Upper lobe of left lung (tissue), 6 donors: ENCODE data around the gene SLC7A6. TPM values are rescaled to one million over a fixed set of nuclear protein-coding genes. Genes with fewer than 3 reads are reported as not detected.

Experiments used
- ATAC-seq, 2 donors: fragments of 200-7000 bp; cut with Tn5 transposase; one replicate each; pipeline ENCODE4 v1.9.1; 2022; ENCODE audit warnings: mild to moderate bottlenecking in 2 of 2, moderate library complexity in 2 of 2; ENCODE audit not compliant: low FRiP score in 2 of 2
- DNase-seq, 2 donors: peaks; one replicate each; pipeline ENCODE4 v3.0.0-alpha.2; 2019 to 2020
- H3K27ac ChIP-seq, 4 donors: fragments of 200-600 bp; sonication (generic); one replicate each; pipeline ENCODE4 v1.5.1; 2016 to 2019
- H3K27me3 ChIP-seq, 4 donors: fragments of 200-600 bp; sonication (generic); one replicate each; pipeline ENCODE4 v1.5.1; 2017 to 2019
- H3K36me3 ChIP-seq, 4 donors: fragments of 200-600 bp; sonication (generic); one replicate each; pipeline ENCODE4 v1.5.1; 2016 to 2019
- H3K4me1 ChIP-seq, 4 donors: fragments of 200-600 bp; sonication (generic); one replicate each; pipeline ENCODE4 v1.5.1; 2018 to 2019
- H3K4me3 ChIP-seq, 4 donors: fragments of 200-600 bp; sonication (generic); one replicate each; pipeline ENCODE4 v1.5.1; 2017 to 2019; ENCODE audit warnings: mild to moderate bottlenecking in 2 of 4, moderate library complexity in 1 of 4
- H3K9me3 ChIP-seq, 4 donors: fragments of 200-600 bp; sonication (generic); one replicate each; pipeline ENCODE4 v1.5.1; 2018 to 2019
- EP300 ChIP-seq, 4 donors: sonication (generic); formaldehyde crosslinking; IDR thresholded peaks; one replicate each; pipeline ENCODE4 v1.5.1; 2017; ENCODE audit warnings: antibody characterized with exemption in 4 of 4, control low read depth in 2 of 4
- POLR2A ChIP-seq, 4 donors: fragments of 450-650 bp; IDR thresholded peaks; one replicate each; pipeline ENCODE4 v1.5.1; 2016 to 2017; ENCODE audit warnings: antibody characterized with exemption in 4 of 4, mild to moderate bottlenecking in 2 of 4
- POLR2AphosphoS5 ChIP-seq, 2 donors: sonication (generic); formaldehyde crosslinking; IDR thresholded peaks; one replicate each; pipeline ENCODE4 v1.5.1; 2017; ENCODE audit warnings: antibody characterized with exemption in 2 of 2
- WGBS, 2 donors: methylation state at CpG; one replicate each; pipeline ENCODE4 v1.1.5; 2017 to 2018; 5-methylcytosine and 5-hydroxymethylcytosine counted together
- total RNA-seq, 6 donors: library from RNA; depleted of rRNA in 4 of 6; stranded (reverse); fragments of >200 nt in 4 of 6; gene quantifications; one replicate each; pipeline versions ENCODE4 v1.1.0 to v1.2.1, GENCODE V29; 2016 to 2021
- TF ChIP-seq, protein P1 (sequence below), 6 experiments: fragments of 450-650 bp in 4 of 6; fragments of 200-600 bp in 2 of 6; sonication (generic) in 2 of 6; IDR thresholded peaks; one replicate each; pipeline ENCODE4 v1.5.1; 2016 to 2019; ENCODE audit warnings: antibody characterized with exemption in 6 of 6
- donor health status: DM: no; HTN: no; CAD: no; lungs with moderate emphysema.
- donor health status: DM: no; HTN: yes; CAD: no; lungs with severe emphysema.

The SLC7A6 gene
- total RNA-seq, 6 donors from 2014 or later = 44.9 to 109 (median 49.5) TPM

- Histone ChIP-seq H3K4me3 (no peak overlapping the region), H3K36me3 (peaks cover 12 to 92% (median 70%) of the 10 kb centered on the region in 4 donors), H3K27ac (no peak overlapping the region), H3K9me3 (no peaks in the 10 kb centered on the region), H3K4me1 (no peaks in the 10 kb centered on the region), H3K27me3 (no peaks in the 10 kb centered on the region)
- DNase-seq (no peak), ATAC-seq (no peak)
- WGBS, 2 donors = 92 to 95% methylated on average over 6 to 7 of the region's 7 CpGs
- TF ChIP-seq POLR2AphosphoS5 (IDR thresholded peaks at IDR 0.05) = no peak
- no peak for TF ChIP-seq POLR2A (IDR thresholded peaks at IDR 0.05)
Observed at GRCh38 chr16:68342620-68343019, 78.3 kb downstream of the SLC7A6 start.

DNA sequence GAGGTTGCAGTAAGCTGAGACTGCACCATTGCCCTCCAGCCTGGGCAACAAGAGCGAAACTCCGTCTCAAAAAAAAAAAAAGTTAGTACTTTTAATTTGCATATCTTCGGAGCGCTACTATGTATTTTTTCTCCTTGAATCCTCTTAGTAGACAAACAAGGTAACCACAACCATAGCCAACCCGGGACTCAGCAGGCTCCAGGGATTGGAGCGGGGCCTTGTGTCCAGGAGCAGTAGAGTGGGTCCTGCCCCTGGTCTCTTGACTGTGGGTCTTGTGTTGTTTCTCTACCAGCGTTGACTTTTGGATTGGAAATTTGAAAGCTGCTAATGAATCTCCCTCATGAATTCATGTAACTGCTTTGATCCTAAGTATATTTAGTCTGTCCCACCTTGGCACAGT is 78.8 kb downstream of the SLC7A6 start:
- ATAC-seq (no peak), DNase-seq (no peak)
- no peak overlapping the region for H3K27ac ChIP-seq
- TF ChIP-seq, protein P1, sequence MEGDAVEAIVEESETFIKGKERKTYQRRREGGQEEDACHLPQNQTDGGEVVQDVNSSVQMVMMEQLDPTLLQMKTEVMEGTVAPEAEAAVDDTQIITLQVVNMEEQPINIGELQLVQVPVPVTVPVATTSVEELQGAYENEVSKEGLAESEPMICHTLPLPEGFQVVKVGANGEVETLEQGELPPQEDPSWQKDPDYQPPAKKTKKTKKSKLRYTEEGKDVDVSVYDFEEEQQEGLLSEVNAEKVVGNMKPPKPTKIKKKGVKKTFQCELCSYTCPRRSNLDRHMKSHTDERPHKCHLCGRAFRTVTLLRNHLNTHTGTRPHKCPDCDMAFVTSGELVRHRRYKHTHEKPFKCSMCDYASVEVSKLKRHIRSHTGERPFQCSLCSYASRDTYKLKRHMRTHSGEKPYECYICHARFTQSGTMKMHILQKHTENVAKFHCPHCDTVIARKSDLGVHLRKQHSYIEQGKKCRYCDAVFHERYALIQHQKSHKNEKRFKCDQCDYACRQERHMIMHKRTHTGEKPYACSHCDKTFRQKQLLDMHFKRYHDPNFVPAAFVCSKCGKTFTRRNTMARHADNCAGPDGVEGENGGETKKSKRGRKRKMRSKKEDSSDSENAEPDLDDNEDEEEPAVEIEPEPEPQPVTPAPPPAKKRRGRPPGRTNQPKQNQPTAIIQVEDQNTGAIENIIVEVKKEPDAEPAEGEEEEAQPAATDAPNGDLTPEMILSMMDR (IDR thresholded peaks at IDR 0.05) = no peak
- no peak for TF ChIP-seq POLR2A (IDR thresholded peaks at IDR 0.05)
- no peak for TF ChIP-seq EP300 (IDR thresholded peaks at IDR 0.05)
- TF ChIP-seq POLR2AphosphoS5 (IDR thresholded peaks at IDR 0.05) = no peak
- WGBS, 2 donors = 97% methylated on average over 7 of the region's 7 CpGs
- no peak overlapping the region for H3K4me3 ChIP-seq
- no peaks in the 10 kb centered on the region for H3K9me3 ChIP-seq
- H3K4me1 ChIP-seq = no peaks in the 10 kb centered on the region
- peaks cover 12 to 92% (median 72%) of the 10 kb centered on the region in 4 donors for H3K36me3 ChIP-seq
- H3K27me3 ChIP-seq = no peaks in the 10 kb centered on the region

GRCh38 chr16:68344252-68344651 is 79.9 kb downstream of the SLC7A6 start:
- no peak overlapping the region for H3K4me3 ChIP-seq
- TF ChIP-seq POLR2A (IDR thresholded peaks at IDR 0.05) (no peak), EP300 (IDR thresholded peaks at IDR 0.05) (no peak), POLR2AphosphoS5 (IDR thresholded peaks at IDR 0.05) (no peak)
- TF ChIP-seq, protein P1 (IDR thresholded peaks at IDR 0.05) = no peak
- H3K27ac ChIP-seq = no peak overlapping the region
- H3K9me3 ChIP-seq = no peaks in the 10 kb centered on the region
- 92 to 97% methylated on average over 11 of the region's 11 CpGs for WGBS, 2 donors
- H3K36me3 ChIP-seq = peaks cover 10 to 92% (median 70%) of the 10 kb centered on the region in 4 donors
- no peaks in the 10 kb centered on the region for H3K27me3 ChIP-seq
- no peaks in the 10 kb centered on the region for H3K4me1 ChIP-seq
- DNase-seq (no peak), ATAC-seq (no peak)

- H3K9me3 ChIP-seq = no peaks in the 10 kb centered on the region
- no peak overlapping the region for H3K4me3 ChIP-seq
- DNase-seq (no peak), ATAC-seq (peak in 1 of 2 donors; percentile 15)
- no peak overlapping the region for H3K27ac ChIP-seq
- H3K36me3 ChIP-seq = peaks cover 10 to 91% (median 66%) of the 10 kb centered on the region in 4 donors
- TF ChIP-seq POLR2A (IDR thresholded peaks at IDR 0.05) (no peak), EP300 (IDR thresholded peaks at IDR 0.05) (no peak), POLR2AphosphoS5 (IDR thresholded peaks at IDR 0.05) (no peak)
- 87 to 88% methylated on average over 6 to 11 of the region's 11 CpGs for WGBS, 2 donors
- H3K27me3 ChIP-seq = no peaks in the 10 kb centered on the region
- no peaks in the 10 kb centered on the region for H3K4me1 ChIP-seq
Observed at GRCh38 chr16:68345351-68345810, 81.1 kb downstream of the SLC7A6 start.

GRCh38 chr16:68345958-68346635 is 81.8 kb downstream of the SLC7A6 start:
- DNase-seq (no peak), ATAC-seq (no peak)
- no peak overlapping the region for H3K27ac ChIP-seq
- H3K27me3 ChIP-seq = no peaks in the 10 kb centered on the region
- H3K9me3 ChIP-seq = no peaks in the 10 kb centered on the region
- TF ChIP-seq EP300 (IDR thresholded peaks at IDR 0.05) (no peak), POLR2A (IDR thresholded peaks at IDR 0.05) (no peak), POLR2AphosphoS5 (IDR thresholded peaks at IDR 0.05) (no peak)
- TF ChIP-seq, protein P1 (IDR thresholded peaks at IDR 0.05) = no peak
- 95 to 96% methylated on average over 15 to 16 of the region's 16 CpGs for WGBS, 2 donors
- no peaks in the 10 kb centered on the region for H3K4me1 ChIP-seq
- peaks cover 13 to 90% (median 64%) of the 10 kb centered on the region in 4 donors for H3K36me3 ChIP-seq
- H3K4me3 ChIP-seq = no peak overlapping the region
